ENCODE results near the gene RPA1.
"Not testable (repeated sequence)": the region's sequence is repeated elsewhere in the genome, so short reads cannot be mapped to it uniquely, and the experiment has no call there.

RPA1 gene

DNA sequence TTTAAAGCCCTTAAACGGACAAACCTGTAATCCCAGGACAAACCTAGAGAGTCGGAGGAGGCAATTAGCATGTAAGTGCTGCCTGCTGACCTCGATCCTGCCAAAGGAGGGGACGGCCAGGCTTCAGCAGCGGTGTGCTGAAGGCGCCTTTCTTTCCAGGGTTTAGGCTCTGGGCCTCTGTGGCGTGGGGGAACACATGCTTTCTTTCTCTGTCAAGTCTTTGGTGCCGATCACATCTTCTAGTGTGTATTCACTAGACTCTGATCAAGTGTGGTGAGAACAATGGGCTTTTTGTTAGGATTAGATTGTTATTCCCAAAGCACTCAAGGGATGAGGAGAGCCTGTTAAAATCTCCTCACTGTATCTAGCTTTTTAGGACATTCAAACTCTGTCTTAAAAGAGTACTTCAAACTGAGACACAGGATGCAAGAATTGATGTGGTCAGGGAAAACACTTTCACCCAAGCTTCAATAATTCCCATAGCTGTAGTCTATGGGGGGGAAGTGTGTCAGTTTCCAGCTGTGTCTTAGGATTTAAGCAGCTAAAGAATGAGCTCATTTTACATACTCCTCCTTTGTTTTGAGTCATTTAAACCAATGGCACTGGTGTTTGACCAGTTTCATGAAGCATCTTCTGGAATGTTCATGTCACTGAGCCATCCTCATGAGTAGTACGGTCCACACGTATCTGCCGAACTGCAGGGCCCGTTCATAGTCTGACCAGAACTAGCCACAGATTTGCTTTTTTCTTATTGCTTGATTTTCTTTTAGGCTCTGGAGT is 51.2 kb downstream of the RPA1 start:
- no peak for DNase-seq

- DNase-seq, result peak; percentile 24
Observed at GRCh38 chr17:1882836-1883235, 53.0 kb downstream of the RPA1 start.

DNA sequence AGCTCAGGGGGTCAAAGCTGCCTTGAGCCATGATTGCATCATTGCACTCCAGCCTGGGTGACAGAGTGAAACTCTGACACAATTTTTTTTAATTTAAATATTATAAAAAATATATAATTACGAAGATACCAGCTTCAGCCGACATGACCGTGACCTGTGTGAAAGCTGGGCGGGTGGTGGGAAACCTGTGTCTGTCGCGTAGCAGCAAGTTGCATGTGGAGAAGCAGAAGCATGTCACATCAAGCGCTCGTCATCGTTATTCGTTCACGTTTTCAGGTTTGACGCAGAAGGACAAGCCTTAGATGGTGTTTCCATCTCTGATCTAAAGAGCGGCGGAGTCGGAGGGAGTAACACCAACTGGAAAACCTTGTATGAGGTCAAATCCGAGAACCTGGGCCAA is 53.7 kb downstream of the RPA1 start:
- no peak for DNase-seq

- DNase-seq, result no peak
Observed at GRCh38 chr17:1888741-1889140, 58.9 kb downstream of the RPA1 start.

DNA sequence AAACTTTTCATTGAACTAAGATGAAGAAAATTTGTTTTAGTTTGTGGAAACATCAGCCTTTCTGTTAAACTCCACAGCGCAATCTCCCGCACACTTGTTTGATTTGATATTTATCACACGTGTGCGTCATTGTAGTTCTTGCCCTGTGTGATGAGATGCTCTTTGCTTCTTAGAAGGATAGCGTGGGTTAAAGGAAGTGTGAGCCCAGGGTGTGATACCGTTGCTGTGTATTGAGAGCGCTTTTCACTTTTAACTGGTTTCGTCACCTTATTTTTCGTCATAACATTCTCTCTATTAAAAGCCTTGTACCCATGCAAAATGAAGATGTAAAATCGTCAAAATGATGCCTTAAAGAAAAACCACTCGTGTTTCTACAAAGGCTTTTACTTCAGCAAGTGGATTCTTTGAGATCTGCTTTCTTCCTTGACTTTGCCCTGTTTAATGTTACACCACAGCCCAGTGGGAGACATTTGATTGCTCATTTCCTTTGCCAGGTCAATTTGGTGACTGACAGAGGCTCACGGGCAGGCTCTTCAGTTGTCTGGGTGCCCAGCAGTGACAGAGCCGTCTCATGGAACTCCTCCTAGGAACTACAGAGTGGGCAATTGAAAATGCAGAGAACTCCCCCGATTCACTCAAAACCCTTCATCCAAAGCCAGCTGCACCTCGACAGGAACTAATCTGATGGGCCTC is 61.1 kb downstream of the RPA1 start:
- DNase-seq, result peak; percentile 9

GRCh38 chr17:1894753-1895339 is 65.0 kb downstream of the RPA1 start:
- DNase-seq, result no peak

DNA sequence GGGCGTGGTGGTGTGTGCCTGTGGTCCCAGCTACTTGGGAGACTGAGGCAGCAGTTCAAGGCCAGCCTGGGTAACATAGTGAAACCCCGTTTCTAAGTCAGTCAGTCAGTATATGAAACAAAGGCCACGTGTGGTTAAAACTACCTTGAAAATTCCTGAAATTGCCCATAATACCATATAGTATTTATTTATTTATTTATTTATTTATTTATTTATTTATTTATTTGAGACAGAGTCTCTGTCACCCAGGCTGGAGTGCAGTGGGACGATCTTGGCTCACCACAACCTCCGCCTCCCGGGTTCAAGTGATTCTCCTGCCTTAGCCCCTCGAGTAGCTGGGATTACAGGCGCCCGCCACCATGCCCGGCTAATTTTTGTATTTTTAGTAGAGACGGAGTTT is 65.7 kb downstream of the RPA1 start:
- not testable (repeated sequence) for DNase-seq

DNA sequence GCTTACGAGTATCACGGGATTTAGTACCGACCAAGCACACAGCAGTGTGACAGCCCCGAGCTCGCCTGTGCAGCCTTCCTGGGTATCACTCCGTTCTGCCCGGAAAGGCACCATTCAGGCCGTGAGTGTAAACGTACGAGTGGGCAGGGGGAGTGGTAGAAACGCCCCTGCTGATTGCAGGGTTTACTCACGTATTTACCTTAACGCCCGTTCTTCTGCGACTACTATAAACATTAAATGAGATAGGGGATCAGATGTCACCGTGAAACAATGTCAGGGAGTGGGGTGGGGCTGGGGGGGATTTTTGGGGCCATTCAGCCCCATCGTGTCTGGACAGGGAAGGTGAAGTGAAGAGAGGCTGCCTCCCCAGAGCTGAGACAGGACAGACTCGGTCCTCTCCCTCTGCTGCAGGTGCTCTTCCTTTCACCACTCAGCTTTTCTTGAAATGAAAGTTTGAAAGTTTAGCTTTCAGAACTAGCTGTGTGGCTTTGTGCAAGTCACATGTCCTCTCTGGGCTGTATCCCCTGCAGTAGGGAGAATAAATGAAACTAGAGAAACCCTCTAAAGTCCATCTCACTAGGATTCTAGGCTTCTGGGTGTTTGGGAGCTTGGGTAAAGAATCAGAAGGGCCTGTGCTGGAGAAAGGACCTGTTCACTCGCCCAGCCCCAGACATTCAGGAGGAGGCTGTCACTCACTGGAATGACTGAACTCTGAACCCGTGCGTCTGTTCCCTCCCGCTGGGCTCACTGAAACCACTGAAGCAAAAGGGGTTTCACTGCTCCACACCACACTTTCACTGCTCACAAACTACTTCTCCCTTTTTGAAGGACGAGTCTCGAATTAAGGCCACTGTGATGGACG is 66.7 kb downstream of the RPA1 start:
- no peak for DNase-seq

- DNase-seq, result no peak
Observed at GRCh38 chr17:1897105-1897656, 67.4 kb downstream of the RPA1 start.

- no peak for DNase-seq
Observed at GRCh38 chr17:1898332-1898731, 68.5 kb downstream of the RPA1 start.

- DNase-seq, result no peak
Observed at GRCh38 chr17:1898872-1899271, 69.1 kb downstream of the RPA1 start.

GRCh38 chr17:1899403-1900000 is 69.7 kb downstream of the RPA1 start:
- DNase-seq, result no peak

GRCh38 chr17:1904273-1905182 is 74.7 kb downstream of the RPA1 start:
- no peak for DNase-seq

- no peak for DNase-seq
Observed at GRCh38 chr17:1905190-1905913, 75.5 kb downstream of the RPA1 start.

GRCh38 chr17:1906662-1907101 is 76.9 kb downstream of the RPA1 start:
- DNase-seq, result no peak

GRCh38 chr17:1907216-1907631 is 77.4 kb downstream of the RPA1 start:
- DNase-seq, result no peak

- peak; percentile 9 for DNase-seq
Observed at GRCh38 chr17:1907909-1908698, 78.3 kb downstream of the RPA1 start.

GRCh38 chr17:1908699-1909309 is 79.0 kb downstream of the RPA1 start:
- DNase-seq, result peak; percentile 17

GRCh38 chr17:1909985-1910384 is 80.2 kb downstream of the RPA1 start:
- DNase-seq, result no peak
